Measurements from ENCODE around the gene MFRP. TPM values are rescaled to one million over a fixed set of nuclear protein-coding genes. Genes with fewer than 3 reads are reported as not detected.
A peak's percentile ranks its signal among the peaks of the same experiment; 100 is the strongest.

The MFRP gene
- total RNA-seq, 2 experiments from 2014 or later, result not detected

- POLR2A ChIA-PET, result interaction anchor here (1.0 to 3.0 kb wide), 2 partner anchors 12 to 104 kb away, joined by 3 to 12 read pairs; partner anchors contain the start of gene CBL
Observed at GRCh38 chr11:119309411-119309810, 37.1 kb downstream of the MFRP start.

GRCh38 chr11:119307974-119308373 lies 38.5 kb downstream of the MFRP start:
- Mint-ChIP-seq H3K9me3 (no peaks in the 10 kb centered on the region), H3K27ac (no peak overlapping the region), H3K36me3 (peaks cover 17% of the 10 kb centered on the region), H3K4me1 (peaks cover 14% of the 10 kb centered on the region), H3K4me3 (no peak overlapping the region), H3K27me3 (no peaks in the 10 kb centered on the region)
- POLR2A ChIA-PET, result interaction anchor here (0.8 to 3.4 kb wide), 3 partner anchors 9 to 13 kb away, joined by 3 to 23 read pairs (median 4); partner anchors contain the start of gene MCAM
- no peak for DNase-seq
- ATAC-seq (ENCODE audit: low read depth), result no peak

More at GRCh38 chr11:119309411-119309810, 37.1 kb downstream of the MFRP start:
- Mint-ChIP-seq H3K27me3 (no peaks in the 10 kb centered on the region), H3K9me3 (no peaks in the 10 kb centered on the region), H3K36me3 (peaks cover 6% of the 10 kb centered on the region), H3K27ac (peak overlapping the region; percentile 22), H3K4me3 (no peak overlapping the region), H3K4me1 (peaks cover 14% of the 10 kb centered on the region)
- no peak for DNase-seq
- ATAC-seq (ENCODE audit: low read depth), result no peak

GRCh38 chr11:119307219-119307618 lies 39.3 kb downstream of the MFRP start:
- POLR2A ChIA-PET, result interaction anchor here (0.8 to 3.4 kb wide), 3 partner anchors 10 to 101 kb away, joined by 3 to 23 read pairs (median 4); partner anchors contain the start of genes CBL and MCAM
- H3K4me3 Mint-ChIP-seq, result no peak overlapping the region
- H3K9me3 Mint-ChIP-seq, result no peaks in the 10 kb centered on the region
- H3K27ac Mint-ChIP-seq, result no peak overlapping the region
- no peak for ATAC-seq (ENCODE audit: low read depth)
- H3K27me3 Mint-ChIP-seq, result no peaks in the 10 kb centered on the region
- peaks cover 14% of the 10 kb centered on the region for H3K4me1 Mint-ChIP-seq
- peaks cover 23% of the 10 kb centered on the region for H3K36me3 Mint-ChIP-seq
- DNase-seq, result no peak

- H3K9me3 Mint-ChIP-seq, result no peaks in the 10 kb centered on the region
- H3K27ac Mint-ChIP-seq, result peak overlapping the region; percentile 74
- ATAC-seq (ENCODE audit: low read depth) (peak; percentile 87), DNase-seq (no peak)
- POLR2A ChIA-PET, result interaction anchor here (0.7 to 3.4 kb wide), 7 partner anchors 11 to 204 kb away, joined by 3 to 23 read pairs (median 3); partner anchors contain the start of genes CBL, DPAGT1 and MCAM
- H3K4me3 Mint-ChIP-seq, result peak overlapping the region; percentile 18
- no peaks in the 10 kb centered on the region for H3K27me3 Mint-ChIP-seq
- peaks cover 28% of the 10 kb centered on the region for H3K36me3 Mint-ChIP-seq
- H3K4me1 Mint-ChIP-seq, result peaks cover 17% of the 10 kb centered on the region
Observed at GRCh38 chr11:119306373-119306890, 40.1 kb downstream of the MFRP start.

GRCh38 chr11:119305556-119306372 lies 40.7 kb downstream of the MFRP start:
- Mint-ChIP-seq H3K27me3 (no peaks in the 10 kb centered on the region), H3K9me3 (no peaks in the 10 kb centered on the region), H3K27ac (peak overlapping the region; percentile 74), H3K36me3 (peaks cover 34% of the 10 kb centered on the region), H3K4me3 (peak overlapping the region; percentile 5), H3K4me1 (peaks cover 17% of the 10 kb centered on the region)
- no peak for DNase-seq
- peak; percentile 19 for ATAC-seq (ENCODE audit: low read depth)
- POLR2A ChIA-PET, result interaction anchor here (0.7 to 3.4 kb wide), 5 partner anchors 11 to 204 kb away, joined by 3 to 23 read pairs (median 4); partner anchors contain the start of genes CBL, DPAGT1 and MCAM

GRCh38 chr11:119303227-119303718 lies 43.2 kb downstream of the MFRP start:
- Mint-ChIP-seq H3K27ac (no peak overlapping the region), H3K36me3 (peaks cover 46% of the 10 kb centered on the region)

GRCh38 chr11:119300198-119300964 lies 46.1 kb downstream of the MFRP start:
- no peak overlapping the region for H3K27ac Mint-ChIP-seq
- ATAC-seq (ENCODE audit: low read depth), result no peak
- POLR2A ChIA-PET, result interaction anchor here (1.0 to 1.2 kb wide), 2 partner anchors 12 to 16 kb away, joined by 3 read pairs; no protein-coding TSS in a partner anchor
- peaks cover 8% of the 10 kb centered on the region for H3K4me1 Mint-ChIP-seq
- no peaks in the 10 kb centered on the region for H3K27me3 Mint-ChIP-seq
- no peak for DNase-seq
- H3K36me3 Mint-ChIP-seq, result peaks cover 49% of the 10 kb centered on the region
- H3K4me3 Mint-ChIP-seq, result no peak overlapping the region
- no peaks in the 10 kb centered on the region for H3K9me3 Mint-ChIP-seq

More at GRCh38 chr11:119303227-119303718, 43.2 kb downstream of the MFRP start:
- no peak for DNase-seq
- no peaks in the 10 kb centered on the region for H3K27me3 Mint-ChIP-seq
- H3K4me3 Mint-ChIP-seq, result no peak overlapping the region
- no peak for ATAC-seq (ENCODE audit: low read depth)
- POLR2A ChIA-PET, result interaction anchor here (1.1 kb wide), 1 partner anchor 31 kb away, joined by 3 read pairs; the partner anchor contains the start of gene RNF26
- peaks cover 18% of the 10 kb centered on the region for H3K4me1 Mint-ChIP-seq
- no peaks in the 10 kb centered on the region for H3K9me3 Mint-ChIP-seq

GRCh38 chr11:119299416-119299815 lies 47.1 kb downstream of the MFRP start:
- POLR2A ChIA-PET, result interaction anchor here (1.0 kb wide), 1 partner anchor 13 kb away, joined by 3 read pairs; no protein-coding TSS in a partner anchor
- H3K4me1 Mint-ChIP-seq, result peaks cover 4% of the 10 kb centered on the region
- DNase-seq, result no peak
- H3K9me3 Mint-ChIP-seq, result no peaks in the 10 kb centered on the region
- ATAC-seq (ENCODE audit: low read depth), result no peak
- H3K36me3 Mint-ChIP-seq, result peaks cover 45% of the 10 kb centered on the region
- no peaks in the 10 kb centered on the region for H3K27me3 Mint-ChIP-seq
- no peak overlapping the region for H3K27ac Mint-ChIP-seq
- H3K4me3 Mint-ChIP-seq, result no peak overlapping the region

- H3K9me3 Mint-ChIP-seq, result no peaks in the 10 kb centered on the region
- H3K4me3 Mint-ChIP-seq, result no peak overlapping the region
- H3K4me1 Mint-ChIP-seq, result peaks cover 4% of the 10 kb centered on the region
- no peak overlapping the region for H3K27ac Mint-ChIP-seq
- POLR2A ChIA-PET, result interaction anchor here (0.5 kb wide), 1 partner anchor 107 kb away, joined by 4 read pairs; no protein-coding TSS in a partner anchor
- peaks cover 40% of the 10 kb centered on the region for H3K36me3 Mint-ChIP-seq
- H3K27me3 Mint-ChIP-seq, result no peaks in the 10 kb centered on the region
- DNase-seq (no peak), ATAC-seq (ENCODE audit: low read depth) (no peak)
Observed at GRCh38 chr11:119298726-119299125, 47.8 kb downstream of the MFRP start.

GRCh38 chr11:119297938-119298337 lies 48.6 kb downstream of the MFRP start:
- POLR2A ChIA-PET, result interaction anchor here (0.6 kb wide), 1 partner anchor 59 kb away, joined by 6 read pairs; no protein-coding TSS in a partner anchor
- no peak overlapping the region for H3K27ac Mint-ChIP-seq
- no peaks in the 10 kb centered on the region for H3K27me3 Mint-ChIP-seq
- H3K9me3 Mint-ChIP-seq, result no peaks in the 10 kb centered on the region
- H3K36me3 Mint-ChIP-seq, result peaks cover 34% of the 10 kb centered on the region
- H3K4me1 Mint-ChIP-seq, result peaks cover 4% of the 10 kb centered on the region
- ATAC-seq (ENCODE audit: low read depth) (no peak), DNase-seq (no peak)
- no peak overlapping the region for H3K4me3 Mint-ChIP-seq

GRCh38 chr11:119295178-119295577 lies 51.3 kb downstream of the MFRP start:
- no peaks in the 10 kb centered on the region for H3K9me3 Mint-ChIP-seq
- H3K27ac Mint-ChIP-seq, result no peak overlapping the region
- DNase-seq (no peak), ATAC-seq (ENCODE audit: low read depth) (no peak)
- H3K4me3 Mint-ChIP-seq, result no peak overlapping the region
- no peaks in the 10 kb centered on the region for H3K4me1 Mint-ChIP-seq
- H3K36me3 Mint-ChIP-seq, result peaks cover 23% of the 10 kb centered on the region
- POLR2A ChIA-PET, result no interaction called here
- H3K27me3 Mint-ChIP-seq, result no peaks in the 10 kb centered on the region

GRCh38 chr11:119293461-119293860 lies 53.0 kb downstream of the MFRP start:
- POLR2A ChIA-PET, result no interaction called here
- peaks cover 18% of the 10 kb centered on the region for H3K36me3 Mint-ChIP-seq

More at GRCh38 chr11:119293461-119293860, 53.0 kb downstream of the MFRP start:
- no peak overlapping the region for H3K4me3 Mint-ChIP-seq
- H3K9me3 Mint-ChIP-seq, result no peaks in the 10 kb centered on the region
- DNase-seq (no peak), ATAC-seq (ENCODE audit: low read depth) (no peak)
- H3K27ac Mint-ChIP-seq, result no peak overlapping the region
- no peaks in the 10 kb centered on the region for H3K4me1 Mint-ChIP-seq
- no peaks in the 10 kb centered on the region for H3K27me3 Mint-ChIP-seq

Data from activated naive CD8-positive, alpha-beta T cell treated with anti-CD3 and anti-CD28 coated beads, Interleukin-2, amount 10 ng/mL, durations not matched to agents 7 days and 5 days (primary cell).